Ascending aorta (tissue), 2 donors: ENCODE data around the gene PEX5L. TPM values are rescaled to one million over a fixed set of nuclear protein-coding genes. Genes with fewer than 3 reads are reported as not detected.

Source experiments
- DNase-seq, 2 donors: peaks; one replicate each; pipeline ENCODE4 v3.0.0-alpha.2; 2019; ENCODE audit warnings: low spot score in 2 of 2
- H3K27ac ChIP-seq, 2 donors: fragments of 200-600 bp; sonication (generic); one replicate each; pipeline ENCODE4 v1.5.1; 2016 to 2017; ENCODE audit warnings: mild to moderate bottlenecking in 1 of 2
- H3K27me3 ChIP-seq: fragments of 200-600 bp; sonication (generic); one replicate; pipeline ENCODE4 v1.5.1; 2017
- H3K36me3 ChIP-seq, 2 donors: fragments of 200-600 bp; sonication (generic); one replicate each; pipeline ENCODE4 v1.5.1; 2016
- H3K4me1 ChIP-seq, 2 donors: fragments of 200-600 bp; sonication (generic); one replicate each; pipeline ENCODE4 v1.5.1; 2016 to 2017; ENCODE audit warnings: mild to moderate bottlenecking in 1 of 2
- H3K4me3 ChIP-seq, 2 donors: fragments of 200-600 bp; sonication (generic); one replicate each; pipeline ENCODE4 v1.5.1; 2016 to 2017; ENCODE audit warnings: mild to moderate bottlenecking in 1 of 2
- H3K9me3 ChIP-seq, 2 donors: fragments of 200-600 bp; sonication (generic); one replicate each; pipeline ENCODE4 v1.5.1; 2016
- CTCF ChIP-seq, 3 experiments: fragments of 200-600 bp in 2 of 3; fragments of 450-650 bp in 1 of 3; sonication (generic) in 2 of 3; IDR thresholded peaks; one replicate each; pipeline ENCODE4 v1.5.1; 2016 to 2019; ENCODE audit warnings: antibody characterized with exemption in 3 of 3, mild to moderate bottlenecking in 1 of 3, moderate library complexity in 1 of 3
- intact Hi-C: fragments of 100-400 bp; cut with DNase I; formaldehyde crosslinking; loops from one replicate; pipeline ENCODE4 v1.15.1; 2023
- total RNA-seq: library from RNA; depleted of rRNA; stranded (reverse); fragments of >200 nt; gene quantifications from one replicate; pipeline ENCODE4 v1.1.0, GENCODE V29; 2016

The PEX5L gene
- total RNA-seq, 1 donor from 2014 or later, result 0.11 TPM

GRCh38 chr3:179881791-179882190 is 154.9 kb downstream of the PEX5L start:
- DNase-seq, result no peak
- intact Hi-C loops, result no loop called here
- TF ChIP-seq CTCF (IDR thresholded peaks at IDR 0.05), result no peak

GRCh38 chr3:179880868-179881267 is 155.9 kb downstream of the PEX5L start:
- no peak overlapping the region for H3K4me3 ChIP-seq
- H3K27me3 ChIP-seq, result no peaks in the 10 kb centered on the region
- H3K36me3 ChIP-seq, result no peaks in the 10 kb centered on the region
- no peak for DNase-seq
- TF ChIP-seq CTCF (IDR thresholded peaks at IDR 0.05), result no peak
- intact Hi-C loops, result no loop called here
- H3K27ac ChIP-seq, result no peak overlapping the region
- no peaks in the 10 kb centered on the region for H3K9me3 ChIP-seq
- no peaks in the 10 kb centered on the region for H3K4me1 ChIP-seq

More at GRCh38 chr3:179881791-179882190, 154.9 kb downstream of the PEX5L start:
- Histone ChIP-seq H3K27ac (no peak overlapping the region), H3K4me3 (no peak overlapping the region), H3K4me1 (no peaks in the 10 kb centered on the region), H3K9me3 (no peaks in the 10 kb centered on the region), H3K36me3 (no peaks in the 10 kb centered on the region), H3K27me3 (no peaks in the 10 kb centered on the region)

- Histone ChIP-seq H3K4me3 (no peak overlapping the region), H3K9me3 (no peaks in the 10 kb centered on the region), H3K4me1 (no peaks in the 10 kb centered on the region), H3K36me3 (no peaks in the 10 kb centered on the region), H3K27ac (no peak overlapping the region), H3K27me3 (no peaks in the 10 kb centered on the region)
- intact Hi-C loops, result no loop called here
- TF ChIP-seq CTCF (IDR thresholded peaks at IDR 0.05), result no peak
- DNase-seq, result no peak
Observed at GRCh38 chr3:179876440-179876839, 160.3 kb downstream of the PEX5L start.

GRCh38 chr3:179872842-179873241 is 163.9 kb downstream of the PEX5L start:
- Histone ChIP-seq H3K36me3 (no peaks in the 10 kb centered on the region), H3K27ac (no peak overlapping the region), H3K4me1 (no peaks in the 10 kb centered on the region), H3K4me3 (no peak overlapping the region), H3K9me3 (no peaks in the 10 kb centered on the region), H3K27me3 (no peaks in the 10 kb centered on the region)
- no peak for DNase-seq
- intact Hi-C loops, result no loop called here
- TF ChIP-seq CTCF (IDR thresholded peaks at IDR 0.05), result no peak

GRCh38 chr3:179871782-179872181 is 165.0 kb downstream of the PEX5L start:
- Histone ChIP-seq H3K4me1 (no peaks in the 10 kb centered on the region), H3K27me3 (no peaks in the 10 kb centered on the region), H3K4me3 (no peak overlapping the region), H3K27ac (no peak overlapping the region), H3K36me3 (no peaks in the 10 kb centered on the region), H3K9me3 (no peaks in the 10 kb centered on the region)
- no peak for TF ChIP-seq CTCF (IDR thresholded peaks at IDR 0.05)
- DNase-seq, result no peak
- intact Hi-C loops, result no loop called here

- intact Hi-C loops, result no loop called here
- Histone ChIP-seq H3K4me3 (no peak overlapping the region), H3K4me1 (no peaks in the 10 kb centered on the region), H3K27me3 (no peaks in the 10 kb centered on the region), H3K27ac (no peak overlapping the region), H3K9me3 (no peaks in the 10 kb centered on the region), H3K36me3 (no peaks in the 10 kb centered on the region)
- no peak for DNase-seq
- TF ChIP-seq CTCF (IDR thresholded peaks at IDR 0.05), result no peak
Observed at GRCh38 chr3:179868715-179869114, 168.0 kb downstream of the PEX5L start.
